ENCODE results near the gene PPP3CB.
A peak's percentile ranks its signal among the peaks of the same experiment; 100 is the strongest.

Gene PPP3CB

GRCh38 chr10:73495884-73496674 lies at the start of gene PPP3CB:
Gene PPP3CB (minus strand): TSS chr10:73496024. CDS start chr10:73495889, 135 bp downstream.
- peak; percentile 94 for DNase-seq

- DNase-seq: no peak
Observed at GRCh38 chr10:73545357-73545756, 49.5 kb upstream of the PPP3CB start.

DNA sequence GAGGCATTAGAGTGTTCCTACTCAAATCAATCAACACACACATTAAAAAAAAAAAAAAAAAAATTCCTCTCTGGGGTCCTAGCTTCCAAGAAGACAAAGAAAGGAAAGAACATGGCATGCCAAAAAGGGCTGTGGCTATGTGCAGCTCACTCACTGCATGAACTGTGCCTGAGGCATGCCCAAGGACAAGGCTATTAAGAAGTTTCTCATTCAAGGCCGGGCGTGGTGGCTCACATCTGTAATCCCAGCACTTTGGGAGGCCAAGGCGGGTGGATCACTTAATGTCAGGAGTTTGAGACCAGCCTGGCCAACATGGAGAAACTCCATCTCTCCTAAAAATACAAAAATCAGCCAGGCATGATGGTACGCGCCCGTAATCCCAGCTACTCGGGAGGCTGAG lies 41.9 kb upstream of the PPP3CB start:
- DNase-seq: no peak

GRCh38 chr10:73537288-73537687 lies 41.5 kb upstream of the PPP3CB start:
- DNase-seq: no peak

DNA sequence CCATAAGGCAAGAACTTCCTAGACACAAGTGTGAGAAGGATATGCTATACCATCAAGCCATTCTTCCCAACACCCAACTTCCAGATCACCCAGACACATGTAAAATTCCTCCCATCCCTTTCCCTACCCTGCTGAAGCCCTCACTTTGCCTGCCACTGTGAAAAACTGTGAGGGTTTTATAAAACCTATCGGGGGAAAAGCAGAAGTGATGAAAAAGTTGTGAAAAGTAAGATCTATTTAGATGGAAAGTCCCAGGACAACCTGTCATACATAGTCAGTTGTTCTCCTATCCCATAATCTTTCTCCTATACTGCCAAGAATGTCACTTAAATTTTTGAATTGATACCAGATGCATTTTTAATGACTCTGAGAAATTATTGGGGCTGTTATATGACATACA lies 39.0 kb upstream of the PPP3CB start:
- no peak for DNase-seq

- DNase-seq: peak; percentile 5
Observed at GRCh38 chr10:73529089-73529832, 33.4 kb upstream of the PPP3CB start.

DNA sequence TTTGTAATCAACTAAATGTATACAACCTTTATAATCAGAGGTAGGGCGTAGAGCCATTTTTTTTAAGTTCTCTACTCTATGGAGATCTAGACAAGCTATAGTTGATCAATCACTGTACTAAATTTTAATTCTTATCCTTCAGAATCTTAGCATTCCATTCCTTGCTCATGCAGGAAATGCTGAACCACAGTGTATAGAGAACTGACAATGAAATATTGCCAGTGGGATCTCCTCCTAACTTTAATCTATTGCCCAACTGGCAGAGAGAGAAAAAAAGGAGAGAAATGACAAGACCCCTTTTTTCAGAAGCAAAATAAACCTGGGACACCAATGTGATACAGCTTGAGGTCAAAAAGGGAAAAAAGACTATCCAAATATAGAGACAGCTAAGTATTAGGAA lies 26.4 kb upstream of the PPP3CB start:
- DNase-seq: no peak

GRCh38 chr10:73519336-73519735 lies 23.5 kb upstream of the PPP3CB start:
- no peak for DNase-seq

GRCh38 chr10:73517166-73517888 lies 21.5 kb upstream of the PPP3CB start:
- DNase-seq: no peak

- no peak for DNase-seq
Observed at GRCh38 chr10:73512207-73512743, 16.5 kb upstream of the PPP3CB start.

DNA sequence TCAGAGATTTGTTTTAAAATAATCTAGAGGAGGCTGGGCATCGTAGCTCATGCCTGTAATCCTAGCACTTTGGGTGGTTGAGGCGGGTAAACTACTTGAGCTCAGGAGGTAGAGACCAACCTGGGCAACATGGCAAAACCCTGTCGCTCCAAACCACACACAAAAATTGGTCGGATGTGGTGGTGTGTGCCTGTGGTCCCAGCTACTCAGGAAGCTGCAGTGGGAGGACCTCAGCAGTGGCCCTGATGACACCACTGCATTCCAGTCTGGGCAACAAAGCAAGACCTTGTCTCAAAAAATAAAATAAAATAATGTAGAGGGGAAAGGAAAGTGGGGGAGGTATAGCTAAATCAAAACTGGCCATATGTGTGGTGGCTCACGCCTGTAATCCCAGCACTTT lies 13.9 kb upstream of the PPP3CB start:
- DNase-seq: no peak

DNA sequence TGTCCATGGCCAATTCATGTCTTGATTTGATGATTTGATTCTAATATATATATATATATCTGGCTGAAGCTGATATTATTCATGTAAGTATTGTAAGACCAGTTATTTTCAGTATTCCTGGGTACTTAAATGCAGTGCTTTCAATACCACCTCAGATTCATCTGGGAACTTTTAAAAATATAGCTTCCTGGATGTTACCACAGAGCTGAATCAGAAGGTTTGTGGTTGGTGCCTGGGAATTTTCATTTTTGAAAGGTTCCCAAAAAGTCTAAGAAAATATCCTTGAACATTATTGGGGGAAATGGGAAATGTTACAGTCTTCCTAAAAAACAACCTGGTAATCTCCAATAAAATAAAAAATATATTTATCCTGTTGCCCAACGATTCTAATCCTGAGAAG lies 10.7 kb upstream of the PPP3CB start:
- DNase-seq: no peak

- DNase-seq: no peak
Observed at GRCh38 chr10:73506074-73506473, 10.2 kb upstream of the PPP3CB start.

GRCh38 chr10:73503037-73503436 lies 7.2 kb upstream of the PPP3CB start:
- no peak for DNase-seq

- DNase-seq: no peak
Observed at GRCh38 chr10:73501651-73502050, 5.8 kb upstream of the PPP3CB start.

DNA sequence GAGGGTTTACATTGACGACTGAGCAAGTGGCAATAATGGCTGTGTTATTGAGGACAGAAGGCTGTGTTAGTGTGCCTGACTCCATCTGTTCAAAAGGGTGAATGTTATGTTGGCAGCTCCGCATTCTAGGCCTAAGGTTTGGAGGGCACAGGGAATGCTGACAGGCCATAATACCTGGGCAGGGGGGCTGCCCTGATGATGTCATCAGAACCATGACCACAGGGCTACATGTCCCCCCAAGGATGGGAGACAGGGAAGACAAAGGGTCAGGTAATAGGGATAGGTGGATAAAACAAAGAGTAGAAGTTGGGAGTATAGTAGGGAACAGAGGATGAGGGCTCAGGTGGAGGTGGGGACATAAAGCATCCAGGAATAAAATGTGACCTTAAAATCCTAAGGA lies 1.8 kb upstream of the PPP3CB start:
- no peak for DNase-seq

DNA sequence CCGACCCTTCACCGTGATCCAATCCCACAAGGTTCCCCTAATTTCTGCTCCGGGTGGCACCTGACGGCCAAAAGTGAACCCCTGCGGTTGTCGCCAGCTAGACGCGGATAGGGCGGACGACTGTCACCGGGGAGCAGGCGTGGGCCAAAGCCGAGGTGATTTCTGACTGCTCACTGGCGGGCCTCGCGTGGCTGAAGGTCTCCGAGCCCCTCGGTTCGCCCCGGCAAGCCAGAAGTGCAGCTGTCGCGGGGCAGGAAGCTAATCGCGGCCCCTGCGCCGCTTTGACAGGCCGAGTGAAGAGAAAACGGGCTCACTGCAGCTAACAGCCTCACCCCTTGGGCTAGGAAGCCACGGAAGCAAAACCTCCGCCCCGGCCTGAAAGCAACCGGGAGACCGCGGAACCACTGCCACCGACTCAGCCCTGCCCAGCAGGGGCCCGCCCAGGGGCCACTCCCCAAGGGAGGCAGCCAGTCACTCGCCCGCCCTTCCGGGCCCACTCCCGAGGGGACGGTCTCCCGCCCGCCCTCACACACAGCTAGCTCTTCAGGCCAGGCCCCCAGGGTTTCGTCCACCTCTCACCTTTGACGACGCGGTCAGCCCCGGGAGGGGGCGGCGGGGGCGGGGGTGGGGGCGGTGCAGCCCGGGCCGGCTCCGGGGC lies 469 bp downstream of the PPP3CB start:
- peak; percentile 94 for DNase-seq

GRCh38 chr10:73494877-73495225 lies 973 bp downstream of the PPP3CB start:
- no peak for DNase-seq

DNA sequence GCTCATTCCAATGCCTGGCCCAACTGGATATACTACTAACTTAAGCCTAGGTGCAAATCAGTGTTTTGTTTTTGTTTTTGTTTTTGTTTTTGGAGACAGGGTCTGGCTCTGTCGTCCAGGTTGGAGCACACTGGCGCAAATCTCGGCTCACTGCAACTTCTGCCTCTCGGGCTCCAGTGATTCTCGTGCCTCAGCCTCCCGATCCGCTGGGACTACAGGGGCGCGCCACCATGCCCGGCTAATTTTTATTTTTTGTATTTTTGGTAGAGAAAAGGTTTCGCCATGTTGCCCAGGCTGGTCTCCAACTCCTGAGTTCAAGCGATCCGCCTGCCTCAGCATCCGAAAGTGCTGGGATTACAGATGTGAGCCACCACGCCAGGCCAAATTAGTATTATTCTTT lies 1.6 kb downstream of the PPP3CB start:
- DNase-seq: no peak

DNA sequence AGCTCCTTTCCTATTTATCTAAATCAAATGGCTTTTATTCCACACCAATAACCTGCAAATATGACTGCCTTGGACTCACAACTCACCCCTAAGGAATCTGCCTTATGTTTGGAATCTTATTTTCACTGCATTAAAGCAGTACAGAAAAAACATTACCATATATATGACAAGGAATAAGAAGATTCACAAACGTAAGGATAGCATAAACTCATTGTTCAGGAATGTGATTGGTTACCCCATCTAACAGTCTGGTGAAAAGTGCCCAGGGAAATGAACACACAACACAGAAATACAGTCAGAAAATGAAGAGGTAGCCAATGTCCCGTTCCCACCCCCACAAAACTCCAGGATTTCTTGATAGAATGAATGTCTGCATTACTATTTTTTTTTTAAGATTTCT lies 2.0 kb downstream of the PPP3CB start:
- DNase-seq: no peak

DNA sequence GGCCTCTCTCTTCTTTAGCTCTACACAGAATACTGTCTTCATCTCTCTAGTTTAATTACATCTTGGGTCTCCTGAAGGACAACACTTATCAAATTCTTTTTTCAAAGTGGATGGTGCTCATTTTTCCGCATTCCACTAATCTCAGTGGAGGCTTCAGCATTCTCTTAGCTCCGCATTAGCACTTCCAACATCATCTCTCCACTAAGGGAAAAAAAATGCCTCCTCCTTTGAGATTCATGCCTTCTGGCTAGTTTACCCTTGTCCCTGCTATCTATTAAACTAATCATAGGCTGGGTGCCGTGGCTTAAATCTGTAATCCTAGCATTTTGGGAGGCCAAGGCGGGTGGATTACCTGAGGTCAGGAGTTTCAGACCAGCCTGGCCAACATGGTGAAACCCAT lies 9.2 kb downstream of the PPP3CB start:
- no peak for DNase-seq

- DNase-seq: no peak
Observed at GRCh38 chr10:73485320-73485719, 10.5 kb downstream of the PPP3CB start.

- DNase-seq: no peak
Observed at GRCh38 chr10:73480158-73480557, 15.7 kb downstream of the PPP3CB start.

Data from T1000 (cell line).